Hippocampal formation (tissue), 2 donors: ENCODE results near the gene MTM1.

Experiments
- DNase-seq, 2 donors: peaks; one replicate each; lab custom pipeline; 2025; lab: John Stamatoyannopoulos, UW

MTM1 gene

GRCh38 chrX:150712619-150713018, 144.2 kb downstream of the MTM1 start:
- no peak for DNase-seq

- DNase-seq, result no peak
These were observed 146.8 kb downstream of the MTM1 start for GRCh38 chrX:150715184-150715583.

- DNase-seq, result no peak
These were observed 151.2 kb downstream of the MTM1 start for GRCh38 chrX:150719621-150720020.
